COR-L47 (cell line): ENCODE measurements around the gene SNRPD1.
"Not testable (repeated sequence)": the region's sequence is repeated elsewhere in the genome, so short reads cannot be mapped to it uniquely, and the experiment has no call there.

ENCODE experiments used
- DNase-seq: peaks from one replicate; lab custom pipeline; 2025; lab: John Stamatoyannopoulos, UW

The SNRPD1 gene

DNA sequence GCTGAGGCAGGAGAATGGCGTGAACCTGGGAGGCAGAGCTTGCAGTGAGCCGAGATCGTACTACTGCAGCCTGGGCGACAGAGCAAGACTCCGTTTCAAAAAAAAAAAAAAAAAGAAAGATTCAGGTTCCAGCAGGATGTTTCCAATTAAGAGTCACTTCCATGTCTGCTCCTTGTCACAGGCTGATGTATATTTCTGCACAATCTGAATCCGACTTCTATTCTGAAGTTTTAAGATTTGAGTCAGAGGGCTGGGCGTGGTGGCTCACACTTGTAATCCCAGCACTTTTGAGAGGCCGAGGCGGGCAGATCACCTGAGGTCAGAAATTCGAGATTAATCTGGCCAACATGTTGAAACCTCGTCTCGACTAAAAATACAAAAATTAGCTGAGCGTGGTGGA is 24.7 kb downstream of the SNRPD1 start:
- DNase-seq, result no peak

DNA sequence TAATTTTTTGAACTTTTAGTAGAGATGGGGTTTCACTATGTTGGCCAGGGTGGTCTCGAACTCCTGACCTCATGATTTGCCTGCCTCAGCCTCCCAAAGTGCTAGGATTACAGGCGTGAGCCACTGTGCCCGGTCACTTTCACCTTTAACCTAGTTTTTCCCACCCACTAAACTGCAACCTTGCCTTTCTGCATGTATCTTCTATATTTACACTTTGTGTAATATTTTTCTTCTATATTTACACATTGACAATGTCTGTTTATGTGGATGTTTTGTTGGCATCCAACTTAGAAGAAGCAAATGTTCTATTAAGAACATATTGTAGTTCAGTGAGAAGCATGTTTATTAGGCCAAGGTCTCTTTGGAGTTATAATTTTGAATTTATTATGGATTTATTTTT is 26.7 kb downstream of the SNRPD1 start:
- no peak for DNase-seq

DNA sequence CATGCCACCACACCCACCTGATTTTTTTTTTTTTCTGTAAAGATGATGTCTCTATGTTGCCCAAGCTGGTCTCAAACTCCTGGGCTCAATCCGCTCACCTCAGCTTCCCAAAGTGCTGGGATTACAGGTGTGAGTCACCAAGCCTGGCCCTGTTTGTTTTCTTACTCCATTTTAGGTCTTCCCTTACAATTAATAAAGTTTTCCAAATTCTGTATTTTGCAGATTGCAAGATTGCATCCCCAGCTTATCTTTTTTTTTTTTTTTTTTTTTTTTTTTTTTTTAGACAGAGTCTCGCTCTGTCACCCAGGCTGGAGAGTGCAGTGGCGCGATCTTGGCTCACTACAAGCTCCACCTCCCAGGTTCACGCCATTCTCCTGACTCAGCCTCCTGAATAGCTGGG is 28.3 kb downstream of the SNRPD1 start:
- DNase-seq, result not testable (repeated sequence)

DNA sequence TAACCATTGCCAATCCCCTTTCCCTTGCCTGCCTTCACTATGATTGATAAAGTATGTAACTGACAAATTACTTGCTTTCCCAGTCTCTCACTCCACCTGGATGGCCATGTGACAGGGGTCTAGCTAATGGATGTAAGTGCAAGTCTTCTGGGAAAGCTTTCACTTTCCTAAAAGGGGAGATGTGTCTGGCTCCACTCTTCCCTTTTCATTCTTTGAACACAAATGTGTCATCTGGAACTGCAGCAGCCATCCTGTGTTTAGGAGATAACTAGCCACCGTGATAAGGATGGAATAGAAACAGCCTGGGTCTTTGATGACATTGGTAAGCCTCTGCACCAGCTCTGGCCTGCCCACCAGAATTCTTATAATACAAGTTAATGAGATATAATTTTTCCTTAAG is 38.2 kb downstream of the SNRPD1 start:
- DNase-seq, result no peak

DNA sequence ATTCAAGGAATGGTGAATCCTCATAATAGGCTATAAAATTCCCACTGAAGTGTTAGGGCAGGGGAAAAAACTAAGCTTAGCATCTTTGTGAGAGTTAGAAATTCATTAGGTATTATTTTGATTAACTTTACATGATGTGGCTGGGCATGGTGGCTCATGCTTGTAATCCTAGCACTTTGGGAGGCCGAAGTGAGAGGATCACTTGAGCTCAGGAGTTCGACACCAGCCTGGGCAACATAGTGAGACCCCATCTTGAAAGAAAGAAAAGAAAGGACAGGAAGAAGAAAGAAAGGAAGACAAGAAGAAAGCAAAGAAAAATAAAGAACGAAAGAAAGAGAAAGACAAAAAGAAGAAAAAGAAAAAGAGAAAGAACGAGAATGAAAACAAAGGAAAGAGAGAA is 40.0 kb downstream of the SNRPD1 start:
- no peak for DNase-seq

DNA sequence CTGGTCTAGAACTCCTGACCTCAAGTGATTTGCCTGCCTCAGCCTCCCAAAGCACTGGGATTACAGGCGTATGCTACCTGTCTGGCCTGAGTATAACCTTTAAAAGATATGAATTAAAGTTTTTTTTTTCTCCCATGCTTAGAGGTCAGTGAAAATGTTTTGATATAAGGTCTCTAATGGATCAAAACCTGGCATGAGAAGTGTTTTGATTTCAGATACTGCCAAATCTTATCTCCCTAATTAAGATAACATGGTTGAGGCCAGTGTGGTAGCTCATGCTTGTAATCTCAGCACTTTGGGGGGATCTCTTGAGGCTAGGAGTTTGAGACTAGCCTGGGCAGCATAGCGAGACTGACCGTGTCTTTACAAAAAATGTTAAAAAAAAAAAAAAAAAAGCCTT is 41.2 kb downstream of the SNRPD1 start:
- no peak for DNase-seq

DNA sequence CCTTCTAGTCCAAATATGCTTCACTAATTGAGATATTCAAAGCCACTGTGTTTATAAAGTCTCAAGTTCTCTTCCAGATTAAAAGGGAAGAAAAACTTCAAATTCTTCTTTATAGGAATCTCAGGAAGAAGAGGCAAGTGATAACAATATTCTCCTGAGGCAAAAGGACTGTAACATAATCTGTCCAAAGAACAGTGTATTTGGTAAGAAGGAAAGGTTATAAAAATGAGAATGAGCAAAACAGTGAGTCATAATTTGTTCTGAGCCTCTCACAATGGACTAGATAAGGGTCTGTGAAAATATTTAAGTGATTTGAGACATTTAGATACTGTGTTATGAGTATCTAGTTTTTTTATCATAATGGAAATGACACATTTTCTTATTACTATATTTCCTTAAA is 44.3 kb downstream of the SNRPD1 start:
- DNase-seq, result no peak

DNA sequence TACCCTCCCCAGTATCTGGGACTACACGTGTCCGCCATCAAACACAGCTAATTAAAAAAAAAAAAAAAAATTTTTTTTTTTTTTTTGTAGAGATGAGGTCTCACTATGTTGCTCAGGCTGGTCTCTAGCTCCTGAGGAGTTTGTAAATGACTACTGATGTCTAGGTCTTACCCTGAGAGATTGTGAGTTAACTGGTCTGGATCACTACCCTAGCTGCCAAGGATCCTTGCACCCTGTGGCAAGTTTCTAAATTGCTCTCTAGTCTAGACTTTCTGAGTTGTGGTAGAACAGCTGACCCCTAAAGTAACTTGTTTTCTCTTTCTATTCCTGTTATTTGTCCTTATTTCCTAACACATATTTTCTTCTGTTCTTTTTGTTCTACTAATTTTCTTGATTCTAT is 48.0 kb downstream of the SNRPD1 start:
- no peak for DNase-seq

DNA sequence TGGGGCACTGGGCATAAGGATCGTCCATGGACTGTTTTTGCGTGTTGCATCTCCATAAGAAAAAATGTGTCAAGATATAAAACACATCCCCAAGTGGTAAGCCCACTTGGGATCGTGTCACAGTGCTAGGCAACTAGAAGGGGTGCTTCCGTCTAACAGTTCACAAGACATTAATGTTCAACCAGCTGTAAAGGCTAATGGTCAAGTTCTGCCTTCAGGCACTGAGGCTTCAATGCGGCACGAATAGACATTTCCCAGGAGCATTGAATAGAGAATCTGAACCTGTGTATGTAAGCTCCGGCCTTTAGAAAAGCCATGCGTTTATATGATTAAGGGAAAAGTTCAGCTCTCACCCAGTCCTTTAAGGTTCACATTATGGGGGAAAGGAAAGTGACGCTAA is 50.5 kb downstream of the SNRPD1 start:
- no peak for DNase-seq

DNA sequence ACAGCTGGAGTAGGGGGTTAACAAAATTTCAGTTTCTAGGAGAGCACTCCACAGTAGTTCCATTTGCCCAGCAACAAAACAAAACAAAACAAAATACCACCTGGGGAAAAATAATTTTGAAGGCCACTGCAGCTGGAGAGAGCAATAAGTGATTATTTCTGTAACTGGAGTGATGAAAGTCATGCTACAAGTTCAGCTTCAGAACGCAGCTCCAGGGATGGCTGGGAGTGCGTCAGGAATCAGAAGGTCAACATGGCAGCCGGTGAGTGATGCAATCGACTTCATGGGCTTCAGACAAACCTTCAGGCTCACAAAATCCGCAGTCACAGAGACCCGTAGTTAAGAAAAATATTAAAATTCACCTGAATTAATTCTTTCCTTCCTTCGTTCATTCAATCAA is 51.5 kb downstream of the SNRPD1 start:
- DNase-seq, result no peak

DNA sequence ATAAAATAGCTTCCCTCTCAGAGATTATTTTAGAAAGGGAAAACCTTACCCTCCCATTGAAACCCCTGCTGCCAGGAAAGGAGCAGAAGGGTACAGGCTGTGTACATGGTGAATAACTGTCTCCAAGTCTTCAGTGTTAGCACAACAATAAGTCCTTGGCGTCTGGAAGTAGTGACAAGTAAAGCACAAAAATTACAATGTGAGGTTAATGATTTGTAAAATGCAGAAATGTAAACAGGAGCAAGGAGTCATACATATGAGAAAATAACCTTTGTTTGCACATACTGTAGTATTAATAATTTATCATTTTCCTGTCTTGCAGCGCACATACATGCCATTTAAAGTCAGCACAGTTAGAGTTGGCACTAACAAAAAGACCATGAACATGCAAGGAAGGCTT is 52.0 kb downstream of the SNRPD1 start:
- no peak for DNase-seq

DNA sequence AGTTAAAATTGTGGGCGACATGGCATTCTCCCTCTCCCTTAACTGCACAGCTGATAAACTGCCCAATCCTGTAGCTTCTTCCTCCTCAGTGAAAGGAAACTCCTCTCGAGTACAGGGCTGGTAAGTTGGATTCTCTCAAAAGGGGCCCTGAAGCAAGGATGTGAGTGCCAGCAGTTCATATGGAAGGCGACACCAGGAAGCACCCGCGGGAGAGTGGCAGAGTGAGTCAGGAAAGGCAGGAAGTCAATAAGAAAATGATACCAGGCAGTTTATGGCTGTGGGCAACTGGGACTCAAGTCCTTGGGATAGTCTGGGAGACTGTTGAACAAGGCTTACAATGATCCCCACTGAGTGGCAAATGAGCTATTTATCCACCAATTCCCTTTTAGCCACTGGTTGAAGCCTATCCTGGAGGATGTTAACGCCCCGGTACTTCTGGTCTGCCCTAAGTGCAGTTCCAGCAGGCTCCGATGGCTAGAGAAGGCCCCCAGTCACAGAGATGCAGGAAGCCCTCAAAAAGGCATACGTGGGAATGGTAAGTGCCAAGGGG is 57.7 kb downstream of the SNRPD1 start:
- no peak for DNase-seq

DNA sequence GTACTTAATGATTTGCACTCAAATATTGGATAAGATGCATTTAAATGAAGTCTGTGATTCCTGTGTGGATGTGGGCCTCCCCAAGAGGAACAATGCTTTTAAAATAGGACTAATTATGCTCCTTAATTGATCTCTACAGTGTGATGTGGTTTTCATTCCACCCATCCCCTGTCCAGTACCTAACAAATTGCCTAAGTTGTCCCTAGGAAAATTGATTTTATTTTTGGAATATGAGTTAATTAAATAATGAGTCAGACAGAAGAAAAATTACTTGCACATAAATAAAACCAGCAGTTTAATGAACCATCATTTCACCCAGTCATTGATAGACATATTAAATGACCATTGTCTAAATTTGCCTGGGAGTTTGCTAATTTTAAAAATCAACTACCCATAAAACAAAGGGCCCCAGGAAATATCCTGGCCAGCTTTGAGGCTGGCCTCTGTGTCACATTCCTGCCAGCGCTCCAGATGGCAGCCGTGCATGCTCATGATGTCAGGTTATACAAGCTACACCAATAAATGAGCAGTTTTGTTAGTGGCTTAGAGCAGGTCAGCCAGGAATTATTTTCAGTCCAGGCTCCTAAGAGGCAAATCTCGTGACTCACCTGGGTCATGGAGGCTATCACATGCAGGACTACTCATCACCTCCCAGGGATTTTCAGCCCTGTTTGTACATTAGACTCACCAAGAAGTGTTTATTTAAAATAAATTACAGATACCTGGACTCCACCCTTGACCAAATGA is 60.6 kb downstream of the SNRPD1 start:
- DNase-seq, result no peak

DNA sequence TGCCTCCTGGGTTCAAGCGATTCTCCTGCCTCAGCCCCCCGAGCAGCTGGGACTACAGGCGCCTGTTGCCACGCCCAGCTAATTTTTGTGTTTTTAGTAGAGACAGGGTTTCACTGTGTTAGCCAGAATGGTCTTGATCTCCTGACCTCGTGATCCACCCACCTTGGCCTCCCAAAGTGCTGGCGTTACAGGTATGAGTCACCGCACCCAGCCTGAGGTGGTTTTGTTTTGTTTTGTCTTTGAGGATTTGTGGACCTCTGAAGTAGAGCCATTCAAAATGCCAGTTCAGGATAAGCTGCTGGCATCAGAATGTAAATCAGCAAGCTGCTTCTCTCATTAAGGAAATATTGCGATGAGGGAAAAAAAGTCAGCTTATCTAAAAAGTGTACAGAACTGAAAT is 63.2 kb downstream of the SNRPD1 start:
- DNase-seq, result not testable (repeated sequence)

DNA sequence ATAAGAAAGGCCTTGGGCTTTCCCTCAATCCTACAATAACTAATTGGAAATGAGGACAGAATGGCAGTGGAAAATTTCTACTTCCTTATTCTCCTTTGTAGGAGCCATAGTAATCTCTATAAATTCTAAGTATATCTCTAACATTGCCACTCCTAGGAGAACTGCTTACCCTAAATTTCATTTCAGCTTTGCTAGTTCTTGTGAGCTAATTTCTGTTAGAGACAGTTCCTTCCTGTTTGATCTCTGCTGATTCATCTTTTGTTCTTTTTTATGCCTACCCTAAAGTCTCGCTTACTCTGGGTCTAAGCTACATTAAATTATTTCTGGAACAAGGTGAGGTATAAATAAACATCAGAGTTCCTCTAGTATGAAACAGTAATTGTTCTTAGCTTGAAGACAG is 66.7 kb downstream of the SNRPD1 start:
- no peak for DNase-seq

DNA sequence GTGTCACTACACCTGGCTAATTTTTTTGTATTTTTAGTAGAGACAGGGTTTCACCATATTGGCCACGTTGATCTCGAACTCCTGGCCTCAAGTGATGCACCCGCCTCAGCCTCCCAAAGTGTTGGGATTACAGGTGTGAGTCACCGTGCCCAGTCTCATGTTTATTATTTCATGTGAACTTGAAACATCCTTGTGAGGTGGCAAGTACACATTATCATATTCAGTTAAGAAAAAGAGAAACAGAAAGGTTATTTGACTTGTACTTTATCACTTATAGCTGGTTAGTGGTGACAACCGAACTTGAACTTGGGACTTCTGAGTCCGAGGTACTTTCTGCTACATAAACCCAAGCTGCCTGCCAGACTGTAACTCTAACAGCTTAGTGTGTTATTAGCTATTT is 68.0 kb downstream of the SNRPD1 start:
- DNase-seq, result no peak

DNA sequence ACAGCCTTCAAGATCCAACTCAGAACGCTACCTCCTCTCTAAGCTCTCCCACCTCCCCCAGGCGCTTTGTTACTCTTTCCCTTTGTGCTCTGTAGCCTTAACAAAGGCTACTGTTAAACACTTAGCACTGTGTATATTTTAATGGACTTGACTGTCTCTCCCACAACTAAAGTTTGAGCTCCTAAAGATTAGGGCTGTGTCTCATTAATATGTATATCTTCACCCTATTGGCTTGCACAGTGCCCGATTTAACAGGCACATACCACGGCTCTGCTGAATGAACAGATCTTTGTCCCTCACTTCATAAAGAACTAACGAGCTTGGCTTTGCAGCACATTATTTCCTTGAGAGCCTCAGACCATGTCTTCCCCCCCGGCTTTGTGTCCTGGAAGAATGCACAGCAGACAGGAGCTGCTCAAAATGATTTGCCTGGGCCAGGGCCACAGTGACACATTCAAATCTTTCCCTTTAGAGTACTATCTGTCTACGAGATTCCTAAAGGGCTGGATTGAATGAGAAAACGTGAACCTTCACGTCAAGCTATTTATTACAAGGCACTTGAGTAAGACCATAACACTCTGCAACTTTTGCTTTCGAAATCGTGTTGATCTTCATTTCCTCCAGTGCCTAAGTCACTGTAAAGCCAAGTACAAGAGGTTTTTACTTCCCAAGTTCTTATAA is 70.4 kb downstream of the SNRPD1 start:
- no peak for DNase-seq
